Breast epithelium (tissue), 4 donors: ENCODE data around the gene BRIX1. TPM values are rescaled to one million over a fixed set of nuclear protein-coding genes. Genes with fewer than 3 reads are reported as not detected.

Experiments used
- DNase-seq, 2 donors: peaks; one replicate each; pipeline ENCODE4 v3.0.0-alpha.2; 2019; ENCODE audit warnings: low spot score in 2 of 2
- H3K27ac ChIP-seq, 2 donors: fragments of 200-600 bp; sonication (generic) in 1 of 2; one replicate each; pipeline ENCODE4 v1.5.1; 2016 to 2019; ENCODE audit warnings: mild to moderate bottlenecking in 1 of 2
- H3K27me3 ChIP-seq, 2 donors: fragments of 200-600 bp; sonication (generic) in 1 of 2; one replicate each; pipeline versions ENCODE4 v1.5.1 to v1.6.0; 2017 to 2019; ENCODE audit warnings: control low read depth in 1 of 2, mild to moderate bottlenecking in 1 of 2
- H3K36me3 ChIP-seq: fragments of 200-600 bp; one replicate; pipeline ENCODE4 v1.5.1; 2019
- H3K4me1 ChIP-seq, 2 donors: fragments of 200-600 bp; sonication (generic); one replicate each; pipeline ENCODE4 v1.5.1; 2016 to 2019; ENCODE audit warnings: control low read depth in 1 of 2
- H3K4me3 ChIP-seq, 3 donors: fragments of 200-600 bp; sonication (generic); 1 replicate in 2 of 3; 2 replicates in 1 of 3; pipeline ENCODE4 v1.5.1; 2016 to 2019; ENCODE audit warnings: mild to moderate bottlenecking in 3 of 3, moderate library complexity in 2 of 3
- H3K9me3 ChIP-seq, 2 donors: fragments of 200-600 bp; sonication (generic) in 1 of 2; one replicate each; pipeline ENCODE4 v1.5.1; 2016 to 2019; ENCODE audit warnings: control low read depth in 1 of 2
- CTCF ChIP-seq, 3 donors: fragments of 450-650 bp; IDR thresholded peaks; one replicate each; pipeline ENCODE4 v1.5.1; 2016 to 2017; ENCODE audit warnings: antibody characterized with exemption in 3 of 3, mild to moderate bottlenecking in 3 of 3, moderate library complexity in 3 of 3
- POLR2A ChIP-seq: fragments of 450-650 bp; IDR thresholded peaks from one replicate; pipeline ENCODE4 v1.6.1; 2016; ENCODE audit warnings: antibody characterized with exemption, mild to moderate bottlenecking, moderate library complexity
- POLR2AphosphoS5 ChIP-seq, 3 donors: sonication (generic); formaldehyde crosslinking; IDR thresholded peaks; one replicate each; pipeline ENCODE4 v1.6.1; 2017; ENCODE audit warnings: antibody characterized with exemption in 3 of 3
- intact Hi-C: fragments of 100-400 bp; cut with DNase I; formaldehyde crosslinking; loops from one replicate; pipeline ENCODE4 v1.15.1; 2023; ENCODE audit warnings: low total_unique reads
- total RNA-seq, 3 donors: library from RNA; depleted of rRNA; stranded (reverse); fragments of >200 nt; gene quantifications; one replicate each; pipeline ENCODE4 v1.1.0, GENCODE V29; 2016

Gene BRIX1
- 10 to 100 TPM; 18.2 to 28.8 (median 23.7) TPM for total RNA-seq

GRCh38 chr5:34915139-34915855 lies at the start of gene BRIX1, which contains the start of gene RAD1:
TSS of gene BRIX1 (plus strand) at chr5:34915711. CDS start at chr5:34915739, 28 bp downstream.
TSS of gene RAD1 (minus strand) at chr5:34915504. CDS start at chr5:34914892, 612 bp downstream.
- Histone ChIP-seq H3K4me1 (peaks cover 0 to 9% of the 10 kb centered on the region in 2 donors), H3K9me3 (no peaks in the 10 kb centered on the region), H3K36me3 (no peaks in the 10 kb centered on the region), H3K27me3 (no peaks in the 10 kb centered on the region), H3K27ac (peak within 1 kb of the TSS; percentile 90 to 91), H3K4me3 (peak within 1 kb of the TSS; percentile 79 to 100 (median 93))
- peak; percentile 94 to 95 for DNase-seq
- intact Hi-C loops: no loop called here
- TF ChIP-seq POLR2AphosphoS5 (IDR thresholded peaks at IDR 0.05) (peak; percentile 80 to 89 (median 88)), CTCF (IDR thresholded peaks at IDR 0.05) (peak in 1 of 3 donors; percentile 16), POLR2A (no peak)

GRCh38 chr5:34866989-34867471 lies 48.5 kb upstream of the BRIX1 start:
- H3K9me3 ChIP-seq: no peaks in the 10 kb centered on the region
- intact Hi-C loops: no loop called here
- peak in 1 of 2 donors; percentile 39 for DNase-seq
- TF ChIP-seq POLR2AphosphoS5 (IDR thresholded peaks at IDR 0.05) (no peak), CTCF (IDR thresholded peaks at IDR 0.05) (no peak), POLR2A (no peak)
- H3K27me3 ChIP-seq: no peaks in the 10 kb centered on the region
- no peaks in the 10 kb centered on the region for H3K4me1 ChIP-seq
- H3K4me3 ChIP-seq: no peak overlapping the region
- H3K27ac ChIP-seq: peak overlapping the region in 1 of 2 donors; percentile 15
- no peaks in the 10 kb centered on the region for H3K36me3 ChIP-seq

GRCh38 chr5:34867660-34868059 lies 47.9 kb upstream of the BRIX1 start:
- TF ChIP-seq CTCF (IDR thresholded peaks at IDR 0.05) (no peak), POLR2A (no peak), POLR2AphosphoS5 (IDR thresholded peaks at IDR 0.05) (no peak)
- H3K9me3 ChIP-seq: no peaks in the 10 kb centered on the region
- no peak overlapping the region for H3K4me3 ChIP-seq
- no peak overlapping the region for H3K27ac ChIP-seq
- H3K36me3 ChIP-seq: no peaks in the 10 kb centered on the region
- no peak for DNase-seq
- intact Hi-C loops: no loop called here
- no peaks in the 10 kb centered on the region for H3K27me3 ChIP-seq
- H3K4me1 ChIP-seq: no peaks in the 10 kb centered on the region

- DNase-seq: no peak
- no peaks in the 10 kb centered on the region for H3K4me1 ChIP-seq
- H3K9me3 ChIP-seq: no peaks in the 10 kb centered on the region
- H3K36me3 ChIP-seq: no peaks in the 10 kb centered on the region
- no peaks in the 10 kb centered on the region for H3K27me3 ChIP-seq
- no peak for TF ChIP-seq CTCF (IDR thresholded peaks at IDR 0.05)
- no peak for TF ChIP-seq POLR2A
- TF ChIP-seq POLR2AphosphoS5 (IDR thresholded peaks at IDR 0.05): no peak
- no peak overlapping the region for H3K4me3 ChIP-seq
- H3K27ac ChIP-seq: no peak overlapping the region
- intact Hi-C loops: no loop called here
Measured at GRCh38 chr5:34868791-34869190, 46.7 kb upstream of the BRIX1 start.

- Histone ChIP-seq H3K27me3 (no peaks in the 10 kb centered on the region), H3K27ac (no peak overlapping the region), H3K9me3 (no peaks in the 10 kb centered on the region), H3K36me3 (no peaks in the 10 kb centered on the region), H3K4me3 (no peak overlapping the region), H3K4me1 (no peaks in the 10 kb centered on the region)
- intact Hi-C loops: no loop called here
- no peak for DNase-seq
- TF ChIP-seq CTCF (IDR thresholded peaks at IDR 0.05): no peak
- no peak for TF ChIP-seq POLR2AphosphoS5 (IDR thresholded peaks at IDR 0.05)
- TF ChIP-seq POLR2A: no peak
Measured at GRCh38 chr5:34869256-34869655, 46.3 kb upstream of the BRIX1 start.
